A172 (cell line): Measurements from ENCODE around the gene GATM. TPM values are rescaled to one million over a fixed set of nuclear protein-coding genes. Genes with fewer than 3 reads are reported as not detected.

Experiments used
- DNase-seq: peaks from one replicate; pipeline ENCODE4 v3.0.0-alpha.2; 2015; ENCODE audit warnings: low spot score
- total RNA-seq: library from RNA; depleted of rRNA; stranded (reverse); fragments of >200 nt; shearing (Covaris generic); gene quantifications from 2 replicates; pipeline ENCODE4 v1.2.3, GENCODE V29; 2014; rRNA removed

Gene GATM
- 0.67 and 1.9 TPM in 2 replicates for total RNA-seq

- peak; percentile 60 for DNase-seq
Observed at GRCh38 chr15:45378149-45378912, at the start of gene GATM. Gene GATM, minus strand, starts transcription at chr15:45378544. Its CDS starts 91 bp downstream, at chr15:45378453.

- DNase-seq: no peak
Observed at GRCh38 chr15:45427085-45427484, 48.7 kb upstream of the GATM start.

GRCh38 chr15:45425135-45425534 is 46.8 kb upstream of the GATM start:
- DNase-seq: peak; percentile 52

GRCh38 chr15:45424429-45424828 is 46.1 kb upstream of the GATM start:
- DNase-seq: no peak

- DNase-seq: no peak
Observed at GRCh38 chr15:45417303-45417950, 39.1 kb upstream of the GATM start.

GRCh38 chr15:45414215-45414885 is 36.0 kb upstream of the GATM start:
- no peak for DNase-seq

- DNase-seq: no peak
Observed at GRCh38 chr15:45409596-45409995, 31.3 kb upstream of the GATM start.

GRCh38 chr15:45407786-45408185 is 29.4 kb upstream of the GATM start:
- DNase-seq: no peak

- DNase-seq: peak; percentile 8
Observed at GRCh38 chr15:45402955-45403877, 24.9 kb upstream of the GATM start.

GRCh38 chr15:45402162-45402954 is 24.0 kb upstream of the GATM start:
- peak; percentile 95 for DNase-seq

GRCh38 chr15:45401665-45402161 is 23.4 kb upstream of the GATM start:
- DNase-seq: no peak

- DNase-seq: peak; percentile 55
Observed at GRCh38 chr15:45399381-45400212, 21.3 kb upstream of the GATM start.

- DNase-seq: no peak
Observed at GRCh38 chr15:45397116-45397665, 18.8 kb upstream of the GATM start.

- DNase-seq: no peak
Observed at GRCh38 chr15:45395943-45396342, 17.6 kb upstream of the GATM start.

GRCh38 chr15:45394681-45395080 is 16.3 kb upstream of the GATM start:
- no peak for DNase-seq

- DNase-seq: no peak
Observed at GRCh38 chr15:45393851-45394250, 15.5 kb upstream of the GATM start.

GRCh38 chr15:45392584-45392855 is 14.2 kb upstream of the GATM start:
- no peak for DNase-seq

- DNase-seq: no peak
Observed at GRCh38 chr15:45391746-45392583, 13.6 kb upstream of the GATM start.

- DNase-seq: no peak
Observed at GRCh38 chr15:45389351-45389750, 11.0 kb upstream of the GATM start.
